Measurements from ENCODE around the gene OAS2.
A peak's percentile ranks its signal among the peaks of the same experiment; 100 is the strongest.
"Not testable (repeated sequence)": the region's sequence is repeated elsewhere in the genome, so short reads cannot be mapped to it uniquely, and the experiment has no call there.

OAS2 gene

GRCh38 chr12:112986291-112986800 is 8.0 kb downstream of the OAS2 start:
- Histone ChIP-seq H3K4me2 (no peak overlapping the region), H3K4me3 (IDR thresholded peaks at IDR 0.05; ENCODE audit: insufficient read depth, low read depth, low read length) (no peak overlapping the region), H3K4me1 (ENCODE audit: low read depth, poor library complexity, severe bottlenecking) (peaks cover 8% of the 10 kb centered on the region), H3K27me3 (ENCODE audit: insufficient read depth, low read depth) (no peaks in the 10 kb centered on the region), H3K79me2 (ENCODE audit: insufficient read depth, low read depth) (no peaks in the 10 kb centered on the region), H3K9ac (no peak overlapping the region), H4K20me1 (ENCODE audit: insufficient read depth) (no peaks in the 10 kb centered on the region), H3K36me3 (ENCODE audit: insufficient read depth) (no peaks in the 10 kb centered on the region), H3K27ac (no peak overlapping the region), H2AFZ (ENCODE audit: low read depth) (no peak overlapping the region)
- no peak for TF ChIP-seq CTCF (conservative IDR thresholded peaks at IDR 0.05; ENCODE audit: low read depth, low read length)

- Histone ChIP-seq H3K9ac (no peak overlapping the region), H3K4me3 (IDR thresholded peaks at IDR 0.05; ENCODE audit: insufficient read depth, low read depth, low read length) (no peak overlapping the region), H3K4me2 (no peak overlapping the region), H3K27ac (no peak overlapping the region), H4K20me1 (ENCODE audit: insufficient read depth) (no peaks in the 10 kb centered on the region), H3K79me2 (ENCODE audit: insufficient read depth, low read depth) (no peaks in the 10 kb centered on the region), H3K36me3 (ENCODE audit: insufficient read depth) (no peaks in the 10 kb centered on the region), H3K4me1 (ENCODE audit: low read depth, poor library complexity, severe bottlenecking) (peaks cover 8% of the 10 kb centered on the region), H3K27me3 (ENCODE audit: insufficient read depth, low read depth) (no peaks in the 10 kb centered on the region), H2AFZ (ENCODE audit: low read depth) (no peak overlapping the region)
- TF ChIP-seq CTCF (conservative IDR thresholded peaks at IDR 0.05; ENCODE audit: low read depth, low read length), result no peak
Observed at GRCh38 chr12:112987561-112987960, 9.2 kb downstream of the OAS2 start.

- Histone ChIP-seq H3K79me2 (ENCODE audit: insufficient read depth, low read depth) (no peaks in the 10 kb centered on the region), H3K4me3 (IDR thresholded peaks at IDR 0.05; ENCODE audit: insufficient read depth, low read depth, low read length) (no peak overlapping the region), H3K9ac (no peak overlapping the region), H3K36me3 (ENCODE audit: insufficient read depth) (no peaks in the 10 kb centered on the region), H3K4me1 (ENCODE audit: low read depth, poor library complexity, severe bottlenecking) (peaks cover 8% of the 10 kb centered on the region), H3K27ac (no peak overlapping the region), H4K20me1 (ENCODE audit: insufficient read depth) (no peaks in the 10 kb centered on the region), H3K27me3 (ENCODE audit: insufficient read depth, low read depth) (no peaks in the 10 kb centered on the region), H3K4me2 (no peak overlapping the region), H2AFZ (ENCODE audit: low read depth) (peak overlapping the region; percentile 18; the same call in 1 of the 2 replicates)
- TF ChIP-seq CTCF (conservative IDR thresholded peaks at IDR 0.05; ENCODE audit: low read depth, low read length), result no peak
Observed at GRCh38 chr12:112988224-112988623, 9.9 kb downstream of the OAS2 start.

GRCh38 chr12:112988823-112989385 is 10.6 kb downstream of the OAS2 start:
- H3K27me3 ChIP-seq (ENCODE audit: insufficient read depth, low read depth); H3K4me2 ChIP-seq; H4K20me1 ChIP-seq (ENCODE audit: insufficient read depth); H3K79me2 ChIP-seq (ENCODE audit: insufficient read depth, low read depth); H3K36me3 ChIP-seq (ENCODE audit: insufficient read depth); H3K9ac ChIP-seq; H3K27ac ChIP-seq; H3K4me1 ChIP-seq (ENCODE audit: low read depth, poor library complexity, severe bottlenecking); H3K4me3 ChIP-seq (IDR thresholded peaks at IDR 0.05; ENCODE audit: insufficient read depth, low read depth, low read length); H2AFZ ChIP-seq (ENCODE audit: low read depth): not testable (repeated sequence)

GRCh38 chr12:112989806-112990205 is 11.5 kb downstream of the OAS2 start:
- Histone ChIP-seq H2AFZ (ENCODE audit: low read depth) (no peak overlapping the region), H3K9ac (no peak overlapping the region), H3K4me2 (no peak overlapping the region), H3K27me3 (ENCODE audit: insufficient read depth, low read depth) (no peaks in the 10 kb centered on the region), H3K79me2 (ENCODE audit: insufficient read depth, low read depth) (no peaks in the 10 kb centered on the region), H3K36me3 (ENCODE audit: insufficient read depth) (no peaks in the 10 kb centered on the region), H3K4me3 (IDR thresholded peaks at IDR 0.05; ENCODE audit: insufficient read depth, low read depth, low read length) (no peak overlapping the region), H4K20me1 (ENCODE audit: insufficient read depth) (no peaks in the 10 kb centered on the region), H3K4me1 (ENCODE audit: low read depth, poor library complexity, severe bottlenecking) (peaks cover 8% of the 10 kb centered on the region), H3K27ac (no peak overlapping the region)
- TF ChIP-seq CTCF (conservative IDR thresholded peaks at IDR 0.05; ENCODE audit: low read depth, low read length), result no peak
